ENCODE data around the gene NOP53. TPM values are rescaled to one million over a fixed set of nuclear protein-coding genes. Genes with fewer than 3 reads are reported as not detected.

The NOP53 gene
- total and polyA plus RNA-seq, 2 of the 4 experiments (the other 2 are of a cell fraction) = 59.5 to 83.2 TPM

DNA sequence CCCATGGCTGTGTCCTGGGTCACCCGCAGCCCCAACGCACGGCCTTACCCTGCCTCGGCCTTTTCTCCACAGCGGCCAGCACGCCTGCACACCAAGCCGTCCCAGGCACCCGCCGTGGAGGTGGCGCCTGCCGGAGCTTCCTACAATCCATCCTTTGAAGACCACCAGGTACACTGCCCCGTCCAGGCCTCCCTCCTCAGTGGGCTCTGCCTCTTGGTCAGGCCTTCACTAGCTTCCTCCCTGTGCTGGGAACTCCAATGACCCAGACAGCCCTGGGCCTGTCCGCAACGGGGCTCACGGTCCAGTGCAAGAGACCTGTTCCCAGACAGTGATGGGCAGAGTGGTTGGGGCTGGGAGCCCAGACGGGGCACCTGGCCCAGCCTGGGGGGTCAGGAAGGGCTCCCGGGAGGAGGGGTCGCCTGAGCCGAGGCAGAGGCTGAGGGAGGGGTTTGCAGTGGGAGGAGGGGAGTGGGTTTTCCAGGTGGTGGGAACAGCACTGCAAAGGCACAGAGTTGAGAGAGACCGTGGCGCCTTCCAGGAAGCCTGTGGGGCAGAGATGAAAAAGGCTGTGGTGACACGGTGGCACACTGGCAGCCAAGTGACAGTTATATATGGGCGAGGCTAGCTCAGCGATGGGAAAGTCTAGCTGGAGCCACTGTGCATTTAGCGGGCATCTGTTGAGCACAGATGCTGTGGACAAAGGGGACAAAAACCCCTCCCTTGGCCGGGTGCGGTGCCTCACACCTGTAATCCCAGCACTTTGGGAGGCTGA lies 7.3 kb downstream of the NOP53 start:
- H4K8ac ChIP-seq (ENCODE audit: low read depth in 2 of 2, low read length in 2 of 2) = no peak overlapping the region
- no peak overlapping the region for H2AK5ac ChIP-seq (ENCODE audit: low read depth, low read length)
- WGBS, 2 experiments (ENCODE audit: extremely low coverage in 2 of 2, insufficient read length in 1 of 2) = 88% methylated on average over 20 of the region's 27 CpGs; no CpG with 5 or more reads in 1 of the 2 experiments
- POLR2A ChIA-PET (ENCODE audit: unreplicated experiment) = no interaction called here
- H3K9me3 ChIP-seq (ENCODE audit: control insufficient read depth, insufficient read depth, low read length) = no peaks in the 10 kb centered on the region
- H2AK9ac ChIP-seq (replicated peaks; ENCODE audit: low read depth, low read length, poor library complexity) = no peak overlapping the region
- CTCF ChIA-PET = interaction anchor here (1.1 kb wide), 1 partner anchor 13 kb away, joined by 3 read pairs; no protein-coding TSS in a partner anchor
- H2BK120ac ChIP-seq (ENCODE audit: low read depth, low read length) = no peak overlapping the region
- no TSS peak for BruUV-seq (replicated peaks)
- no peaks in the 10 kb centered on the region for H3K4me1 ChIP-seq (ENCODE audit: control insufficient read depth, insufficient read depth, low read length)
- H3K9me1 ChIP-seq (ENCODE audit: insufficient read depth, low read length) = no peaks in the 10 kb centered on the region
- no peak overlapping the region for H3K4ac ChIP-seq (ENCODE audit: low read depth, low read length)
- no peak overlapping the region for H2BK5ac ChIP-seq (ENCODE audit: low read depth, low read length, poor library complexity, severe bottlenecking)
- no peak overlapping the region for H3K4me2 ChIP-seq (ENCODE audit: low read depth, low read length)
- intact Hi-C loops (cut with micrococcal nuclease) (no loop called here), dilution Hi-C loops (cut with HindIII; ENCODE audit: low sequenced_read_pairs, unreplicated experiment) (no loop called here), in situ Hi-C loops (cut with MboI; ENCODE audit: low sequenced_read_pairs) (no loop called here)
- H2BK20ac ChIP-seq (ENCODE audit: low read depth, low read length) = no peak overlapping the region
- no peaks in the 10 kb centered on the region for H3K27me3 ChIP-seq (ENCODE audit: control insufficient read depth, insufficient read depth, low read length)
- DNase-seq = no peak
- H3K79me1 ChIP-seq (ENCODE audit: low read depth in 1 of 2, low read length in 2 of 2) = peaks cover 26 to 29% of the 10 kb centered on the region in 2 experiments
- no peak overlapping the region for H3K4me3 ChIP-seq (ENCODE audit: insufficient read depth, low read depth, low read length)
- ATAC-seq (ENCODE audit: low read depth) = no peak
- no peak overlapping the region for H4K5ac ChIP-seq (ENCODE audit: low read depth, low read length)
- peaks cover 26% of the 10 kb centered on the region for H4K20me1 ChIP-seq (ENCODE audit: insufficient read depth, low read length)
- H3K23ac ChIP-seq (ENCODE audit: low read depth, low read length) = no peak overlapping the region
- no peak overlapping the region for H4K91ac ChIP-seq (ENCODE audit: insufficient read depth, low read depth, low read length)
- no peak overlapping the region for H3K27ac ChIP-seq (ENCODE audit: insufficient read depth, low read length)
- peaks cover 78% of the 10 kb centered on the region for H3K36me3 ChIP-seq (ENCODE audit: control insufficient read depth, insufficient read depth, low read length)
- TF ChIP-seq BHLHE40 (IDR thresholded peaks at IDR 0.05; ENCODE audit: low read depth, low read length) (no peak), MXI1 (IDR thresholded peaks at IDR 0.05; ENCODE audit: borderline replicate concordance, low read depth, low read length) (no peak), RFX5 (IDR thresholded peaks at IDR 0.05; ENCODE audit: low read depth, low read length) (no peak), MAFK (IDR thresholded peaks at IDR 0.05; ENCODE audit: low read depth, low read length) (no peak), NFE2L2 (IDR thresholded peaks at IDR 0.05; ENCODE audit: low read depth, low read length) (no peak), POLR2A (IDR thresholded peaks at IDR 0.05; ENCODE audit: low read depth, low read length) (no peak), RCOR1 (IDR thresholded peaks at IDR 0.05; ENCODE audit: insufficient replicate concordance, low read length) (no peak), SMC3 (IDR thresholded peaks at IDR 0.05; ENCODE audit: low read depth, low read length) (no peak), ELK1 (IDR thresholded peaks at IDR 0.05; ENCODE audit: borderline replicate concordance, low read depth, low read length) (no peak), RAD21 (IDR thresholded peaks at IDR 0.05; ENCODE audit: low read length) (no peak), CHD1 (IDR thresholded peaks at IDR 0.05; ENCODE audit: low read depth, low read length) (no peak), CEBPB (IDR thresholded peaks at IDR 0.05; ENCODE audit: low read depth, low read length) (no peak), MAZ (IDR thresholded peaks at IDR 0.05; ENCODE audit: borderline replicate concordance, low read depth, low read length) (no peak), FOS (IDR thresholded peaks at IDR 0.05; ENCODE audit: low read depth, low read length) (no peak)
- TF ChIP-seq, protein P1, sequence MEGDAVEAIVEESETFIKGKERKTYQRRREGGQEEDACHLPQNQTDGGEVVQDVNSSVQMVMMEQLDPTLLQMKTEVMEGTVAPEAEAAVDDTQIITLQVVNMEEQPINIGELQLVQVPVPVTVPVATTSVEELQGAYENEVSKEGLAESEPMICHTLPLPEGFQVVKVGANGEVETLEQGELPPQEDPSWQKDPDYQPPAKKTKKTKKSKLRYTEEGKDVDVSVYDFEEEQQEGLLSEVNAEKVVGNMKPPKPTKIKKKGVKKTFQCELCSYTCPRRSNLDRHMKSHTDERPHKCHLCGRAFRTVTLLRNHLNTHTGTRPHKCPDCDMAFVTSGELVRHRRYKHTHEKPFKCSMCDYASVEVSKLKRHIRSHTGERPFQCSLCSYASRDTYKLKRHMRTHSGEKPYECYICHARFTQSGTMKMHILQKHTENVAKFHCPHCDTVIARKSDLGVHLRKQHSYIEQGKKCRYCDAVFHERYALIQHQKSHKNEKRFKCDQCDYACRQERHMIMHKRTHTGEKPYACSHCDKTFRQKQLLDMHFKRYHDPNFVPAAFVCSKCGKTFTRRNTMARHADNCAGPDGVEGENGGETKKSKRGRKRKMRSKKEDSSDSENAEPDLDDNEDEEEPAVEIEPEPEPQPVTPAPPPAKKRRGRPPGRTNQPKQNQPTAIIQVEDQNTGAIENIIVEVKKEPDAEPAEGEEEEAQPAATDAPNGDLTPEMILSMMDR (conservative IDR thresholded peaks at IDR 0.05; ENCODE audit: low read depth, low read length) = no peak
- TF ChIP-seq, protein P2, sequence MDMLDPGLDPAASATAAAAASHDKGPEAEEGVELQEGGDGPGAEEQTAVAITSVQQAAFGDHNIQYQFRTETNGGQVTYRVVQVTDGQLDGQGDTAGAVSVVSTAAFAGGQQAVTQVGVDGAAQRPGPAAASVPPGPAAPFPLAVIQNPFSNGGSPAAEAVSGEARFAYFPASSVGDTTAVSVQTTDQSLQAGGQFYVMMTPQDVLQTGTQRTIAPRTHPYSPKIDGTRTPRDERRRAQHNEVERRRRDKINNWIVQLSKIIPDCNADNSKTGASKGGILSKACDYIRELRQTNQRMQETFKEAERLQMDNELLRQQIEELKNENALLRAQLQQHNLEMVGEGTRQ (IDR thresholded peaks at IDR 0.05; ENCODE audit: low read depth, low read length) = no peak
- H3K9ac ChIP-seq (ENCODE audit: low read depth, low read length) = no peak overlapping the region
- H3K14ac ChIP-seq (replicated peaks; ENCODE audit: low read depth, low read length) = no peak overlapping the region
- no peak overlapping the region for H2AFZ ChIP-seq (replicated peaks; ENCODE audit: low read length, poor library complexity)
- H2BK15ac ChIP-seq (ENCODE audit: low read depth, low read length) = no peak overlapping the region
- H3K56ac ChIP-seq (ENCODE audit: extremely low read depth, insufficient read depth, low read length) = no peak overlapping the region
- no peak overlapping the region for H3K18ac ChIP-seq (ENCODE audit: low read depth, low read length)

Data from IMR-90 (cell line).